Measurements from ENCODE around the gene GAS7.
"Not testable (repeated sequence)": the region's sequence is repeated elsewhere in the genome, so short reads cannot be mapped to it uniquely, and the experiment has no call there.

Gene GAS7

DNA sequence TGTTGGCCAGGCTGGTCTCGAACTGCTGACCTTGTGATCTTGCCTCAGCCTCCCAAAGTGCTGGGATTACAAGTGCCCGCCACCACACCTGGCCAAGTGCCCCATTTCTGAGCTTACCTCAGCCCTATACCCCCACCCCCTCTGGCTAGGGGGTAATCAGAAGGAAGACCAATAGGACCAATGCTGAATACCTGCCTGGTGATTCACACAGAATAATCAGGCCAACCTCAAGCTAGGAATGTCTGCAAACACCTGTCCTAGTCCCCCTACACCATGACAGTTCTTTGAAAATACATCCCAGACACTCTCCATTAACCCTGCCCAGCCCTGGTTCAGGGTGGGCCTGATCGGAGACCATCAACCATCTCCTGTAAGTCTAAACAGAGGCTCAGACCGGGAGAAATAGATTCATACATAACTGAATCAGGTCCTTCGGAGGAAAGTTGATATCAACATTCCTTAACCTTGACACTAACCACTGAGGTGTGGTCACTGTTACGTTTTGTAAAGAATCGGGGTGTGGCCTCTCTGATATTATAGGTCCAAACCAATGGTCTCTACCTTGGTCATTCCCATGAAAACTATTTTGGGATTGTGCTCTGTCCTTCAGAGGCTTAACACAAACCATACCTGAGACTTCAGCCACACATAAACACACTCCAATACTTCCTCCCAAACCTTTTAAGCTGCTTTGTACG lies 130.8 kb downstream of the GAS7 start:
- DNase-seq = no peak

DNA sequence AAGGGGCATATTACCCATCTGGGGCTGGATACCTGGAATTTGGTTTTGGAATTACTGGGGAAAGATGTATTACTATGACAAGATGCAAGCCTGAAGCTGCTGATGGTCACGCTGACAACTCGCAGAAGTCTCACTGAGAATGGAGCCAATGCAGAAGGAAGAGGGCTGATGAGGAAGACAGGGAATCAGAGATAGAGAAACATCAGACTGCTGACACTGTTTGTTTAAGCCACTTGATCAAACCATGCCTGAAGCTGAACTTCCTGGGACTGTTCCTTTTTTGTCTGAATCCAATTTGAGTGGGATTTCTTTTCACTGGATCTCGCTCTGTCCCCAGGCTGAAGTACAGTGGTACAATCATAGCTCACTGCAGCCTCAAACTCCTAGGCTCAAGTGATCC lies 133.9 kb downstream of the GAS7 start:
- DNase-seq = no peak

DNA sequence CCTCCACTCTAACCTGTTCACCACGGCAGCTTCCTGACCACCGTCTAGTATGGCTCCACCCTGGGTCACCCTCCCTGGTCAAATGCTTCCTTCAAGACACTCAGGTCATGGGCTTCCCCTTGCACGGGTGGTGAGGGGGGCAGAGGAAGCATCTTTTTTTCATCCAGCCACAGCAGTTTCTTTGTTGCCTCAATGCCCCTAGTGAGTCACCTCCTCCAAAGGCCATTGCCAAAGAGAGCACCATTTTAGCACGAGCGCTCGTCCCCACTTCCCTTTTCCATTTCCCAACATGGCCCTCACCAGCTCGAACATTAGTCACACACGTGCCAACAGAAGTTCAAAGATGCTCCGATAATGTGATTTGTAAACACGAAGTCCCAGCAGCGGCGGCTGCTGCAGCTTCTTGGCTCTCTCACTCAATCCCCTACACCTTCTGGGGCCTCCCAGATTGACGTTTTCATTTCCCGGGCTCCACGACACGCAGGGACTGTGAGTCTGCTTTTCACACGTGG lies 134.6 kb downstream of the GAS7 start:
- DNase-seq = no peak

DNA sequence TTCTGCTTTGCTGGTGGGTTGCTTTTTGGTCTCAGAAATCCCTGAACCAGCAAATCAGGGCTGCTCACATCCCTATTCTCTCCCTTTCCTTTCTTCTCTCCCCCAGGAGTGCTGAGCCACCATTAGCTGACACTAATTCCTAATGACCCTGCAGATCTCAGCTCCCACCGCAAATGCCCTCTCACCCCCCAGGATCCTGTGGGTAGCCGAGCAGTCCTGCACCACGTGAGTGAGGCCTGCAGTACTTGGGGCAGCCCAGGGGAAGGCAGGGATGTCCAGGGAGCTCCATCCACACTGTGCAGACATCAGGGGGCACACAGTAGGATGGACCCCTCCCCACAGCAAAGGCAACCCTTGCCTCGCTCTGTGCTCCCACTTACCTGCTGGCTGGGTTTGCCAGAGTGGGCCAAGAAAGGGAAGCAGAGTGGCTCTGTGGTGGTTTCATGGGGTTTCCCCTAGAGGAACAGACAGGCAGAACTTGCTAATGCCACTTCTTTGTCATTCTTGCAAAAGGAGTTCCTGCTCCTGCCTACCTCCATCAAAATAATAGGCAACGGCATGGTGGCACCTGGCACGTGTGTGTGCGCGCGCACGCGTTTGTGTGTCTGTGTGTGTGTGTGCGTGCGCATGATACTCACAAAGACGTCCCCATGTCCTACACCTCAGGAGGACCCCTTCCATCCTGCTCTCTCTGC lies 135.6 kb downstream of the GAS7 start:
- DNase-seq = no peak

DNA sequence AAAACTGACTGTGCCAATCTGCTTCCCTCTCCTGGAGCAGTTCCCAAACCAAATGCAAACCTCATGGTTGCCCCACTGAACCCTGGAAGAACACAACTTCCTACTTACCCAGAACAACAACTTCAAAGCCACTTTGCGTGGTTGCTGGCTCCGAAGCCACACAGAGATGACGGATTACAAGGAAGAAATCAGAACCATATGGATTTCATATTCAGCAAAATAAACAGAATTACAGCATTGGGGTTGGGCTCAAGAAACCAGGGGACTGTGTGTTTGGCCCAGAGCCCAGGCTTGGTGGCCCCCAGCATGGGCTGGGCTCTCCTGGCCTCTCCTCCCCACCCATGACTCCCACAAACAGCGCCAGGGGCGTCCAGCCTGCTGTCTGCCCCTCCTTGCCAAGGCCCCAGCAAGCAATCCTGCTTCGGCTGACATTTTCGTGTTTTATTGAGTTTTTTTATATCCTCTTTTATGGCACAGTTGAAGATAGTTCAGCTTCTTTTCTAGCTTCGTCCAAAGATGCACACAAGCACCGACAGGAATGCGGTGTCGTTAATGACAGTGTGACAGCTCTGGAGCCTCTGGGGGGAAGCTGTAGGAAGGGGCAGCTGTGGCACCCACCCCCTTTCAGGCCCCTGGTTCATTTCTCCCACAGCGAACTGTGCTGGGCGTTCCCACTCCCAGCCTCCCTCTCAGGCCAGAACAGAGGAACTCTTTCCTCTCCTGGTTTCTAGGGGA lies 137.1 kb downstream of the GAS7 start:
- no peak for DNase-seq

DNA sequence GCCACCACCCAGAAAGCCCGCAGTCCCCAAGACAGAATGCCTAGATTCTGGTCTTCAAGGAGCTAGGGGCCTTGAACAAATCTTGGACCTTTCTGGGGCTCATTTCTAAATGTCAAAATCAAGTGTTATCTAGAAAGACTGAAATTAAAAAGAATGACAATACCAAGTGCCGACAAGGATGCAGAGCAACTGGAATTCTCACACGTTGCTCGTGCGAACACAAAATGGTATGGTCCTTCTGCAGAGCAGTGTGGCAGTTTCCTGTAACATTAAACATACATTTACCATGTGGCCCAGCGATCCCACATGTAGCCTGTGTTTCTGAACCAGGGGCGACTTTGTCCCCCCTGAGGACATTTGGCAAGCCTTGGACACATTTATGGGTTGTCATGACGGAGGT lies 137.9 kb downstream of the GAS7 start:
- DNase-seq = no peak

DNA sequence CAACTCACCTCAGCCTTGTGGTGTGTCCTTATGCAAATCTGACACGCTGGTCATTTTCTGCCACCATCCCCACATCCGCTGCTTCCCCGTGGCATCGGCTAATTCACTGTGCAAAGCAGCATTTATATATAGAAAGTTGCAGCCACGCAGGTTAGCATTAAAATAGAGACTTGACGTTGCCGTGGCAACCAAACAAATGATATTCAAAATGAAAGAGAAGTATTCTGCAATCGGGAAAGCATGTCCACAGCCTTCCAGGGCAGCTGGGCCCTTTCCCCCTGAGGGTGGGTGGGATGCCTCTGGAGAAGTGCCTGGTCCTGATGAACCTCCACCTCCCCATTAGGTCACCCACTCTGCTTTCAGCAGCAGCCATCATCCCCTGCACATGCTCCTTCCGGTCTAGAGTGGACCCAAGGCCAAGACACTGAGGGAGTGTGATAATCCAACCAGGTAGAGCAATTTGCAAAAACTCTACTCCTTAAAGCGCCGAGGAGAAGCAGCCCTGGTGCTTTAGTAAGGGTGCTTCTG lies 138.7 kb downstream of the GAS7 start:
- no peak for DNase-seq

DNA sequence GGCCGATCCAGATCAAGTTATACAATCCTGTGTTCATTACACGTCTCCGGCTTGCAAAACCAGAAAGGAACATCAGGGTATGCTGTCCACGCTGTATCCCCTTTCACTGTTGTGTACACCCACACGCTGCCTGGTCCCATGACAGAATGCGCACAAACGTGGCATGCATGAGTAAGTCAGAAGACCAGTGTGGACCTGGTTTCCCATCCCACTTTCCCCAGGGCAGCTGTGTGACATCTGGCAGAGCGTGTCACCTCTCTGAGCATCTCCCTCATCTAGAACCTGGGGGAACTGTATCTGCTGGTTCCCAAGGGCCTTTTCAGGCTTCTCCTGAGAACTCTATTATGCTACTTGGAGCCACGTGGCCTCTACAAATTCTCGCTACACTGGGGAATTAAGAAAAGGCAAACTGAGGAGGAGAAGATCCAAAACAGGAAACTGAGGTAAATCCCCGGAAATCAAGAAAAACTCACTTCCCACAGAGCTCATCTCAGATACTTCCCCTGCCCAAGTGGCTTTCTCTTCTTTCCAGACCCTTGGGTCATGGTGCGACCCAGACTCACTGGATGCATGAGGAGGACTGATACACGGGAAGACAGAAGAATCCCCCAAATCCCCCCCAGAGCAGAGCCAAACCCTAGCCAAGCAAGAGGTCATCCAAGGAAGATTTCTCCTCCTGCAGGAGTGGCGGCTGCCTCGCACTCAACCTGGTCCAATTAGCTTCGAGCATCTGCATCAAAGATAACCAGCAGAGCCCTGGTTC lies 139.3 kb downstream of the GAS7 start:
- no peak for DNase-seq

DNA sequence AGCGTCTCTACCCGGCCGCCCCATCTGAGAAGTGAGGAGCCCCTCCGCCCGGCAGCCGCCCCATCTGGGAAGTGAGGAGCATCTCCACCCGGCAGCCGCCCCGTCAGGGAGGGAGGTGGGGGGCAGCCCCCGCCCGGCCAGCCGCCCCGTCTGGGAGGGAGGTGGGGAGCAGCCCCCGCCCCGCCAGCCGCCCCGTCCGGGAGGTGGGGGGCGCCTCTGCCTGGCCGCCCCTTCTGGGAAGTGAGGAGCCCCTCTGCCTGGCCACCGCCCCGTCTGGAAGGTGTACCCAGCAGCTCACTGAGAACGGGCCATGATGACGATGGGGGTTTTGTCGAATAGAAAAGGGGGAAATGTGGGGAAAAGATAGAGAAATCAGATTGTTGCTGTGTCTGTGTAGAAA lies 140.9 kb downstream of the GAS7 start:
- DNase-seq = not testable (repeated sequence)

DNA sequence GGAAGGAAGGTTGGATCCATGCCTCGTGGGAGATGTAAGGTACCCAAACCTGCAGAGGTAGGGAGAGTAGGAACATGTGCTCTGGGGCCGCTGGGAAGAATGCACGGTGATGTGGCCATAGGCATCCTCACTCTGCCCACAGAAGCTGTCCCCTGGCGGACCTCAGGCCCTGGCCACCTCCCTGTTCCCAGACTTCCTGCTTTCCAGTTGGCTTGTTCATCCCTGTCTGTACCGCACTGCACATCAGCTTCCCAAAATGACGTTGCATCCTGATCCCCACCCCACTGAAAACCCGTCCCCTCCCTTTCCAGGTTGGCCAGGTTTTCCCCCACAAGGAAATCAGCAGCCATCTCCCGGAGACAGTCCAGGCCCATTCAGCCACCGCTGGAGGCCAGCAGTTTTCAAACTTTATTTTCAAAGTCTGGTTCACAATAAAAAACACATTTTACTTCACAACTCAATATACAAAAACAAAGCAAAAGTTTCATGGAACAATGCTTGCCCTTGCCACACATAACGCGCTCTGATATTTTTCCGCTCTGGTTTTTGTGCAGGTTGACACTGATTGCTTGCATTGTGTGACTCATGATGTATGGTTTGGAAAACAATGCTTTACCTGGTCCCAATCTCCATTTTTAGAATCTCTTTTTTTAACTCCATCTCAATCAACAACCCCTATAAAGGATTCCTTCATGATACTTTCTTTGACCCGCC lies 143.0 kb downstream of the GAS7 start:
- DNase-seq = no peak

DNA sequence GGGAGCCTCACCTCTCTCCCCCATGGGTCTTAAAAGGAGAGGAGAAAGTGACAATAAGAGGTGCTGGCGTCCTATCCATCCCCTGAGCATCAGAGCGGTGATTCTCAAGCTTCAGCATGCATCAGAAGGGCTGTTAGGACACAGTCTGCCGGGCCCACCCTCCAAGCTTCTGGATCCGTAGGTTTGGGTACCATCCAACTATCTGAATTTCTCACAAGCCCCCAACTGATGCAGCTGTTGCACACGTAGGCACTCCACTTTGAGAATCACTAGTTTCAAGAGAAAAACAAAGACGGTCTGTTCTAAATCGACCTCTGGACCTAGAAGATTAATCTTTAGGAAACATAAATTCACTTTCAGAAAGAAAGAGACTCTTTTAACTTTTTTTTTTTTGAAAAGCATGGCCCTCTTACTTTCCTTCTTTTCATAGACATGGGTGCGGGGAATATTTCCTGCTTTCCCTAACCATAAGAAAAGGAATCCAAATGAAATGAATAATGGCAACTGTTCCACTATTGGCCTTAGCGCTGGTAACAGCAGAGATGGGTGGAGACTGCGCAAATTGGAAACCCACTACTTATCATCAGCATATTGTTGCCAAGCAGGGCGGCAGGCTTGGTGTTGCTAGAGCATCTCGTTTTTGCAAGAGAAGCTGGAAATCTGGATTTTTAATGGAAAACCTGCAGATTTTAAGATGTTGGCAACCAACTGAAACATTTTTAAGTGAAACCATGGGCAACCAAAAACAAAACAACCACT lies 144.4 kb downstream of the GAS7 start:
- no peak for DNase-seq

DNA sequence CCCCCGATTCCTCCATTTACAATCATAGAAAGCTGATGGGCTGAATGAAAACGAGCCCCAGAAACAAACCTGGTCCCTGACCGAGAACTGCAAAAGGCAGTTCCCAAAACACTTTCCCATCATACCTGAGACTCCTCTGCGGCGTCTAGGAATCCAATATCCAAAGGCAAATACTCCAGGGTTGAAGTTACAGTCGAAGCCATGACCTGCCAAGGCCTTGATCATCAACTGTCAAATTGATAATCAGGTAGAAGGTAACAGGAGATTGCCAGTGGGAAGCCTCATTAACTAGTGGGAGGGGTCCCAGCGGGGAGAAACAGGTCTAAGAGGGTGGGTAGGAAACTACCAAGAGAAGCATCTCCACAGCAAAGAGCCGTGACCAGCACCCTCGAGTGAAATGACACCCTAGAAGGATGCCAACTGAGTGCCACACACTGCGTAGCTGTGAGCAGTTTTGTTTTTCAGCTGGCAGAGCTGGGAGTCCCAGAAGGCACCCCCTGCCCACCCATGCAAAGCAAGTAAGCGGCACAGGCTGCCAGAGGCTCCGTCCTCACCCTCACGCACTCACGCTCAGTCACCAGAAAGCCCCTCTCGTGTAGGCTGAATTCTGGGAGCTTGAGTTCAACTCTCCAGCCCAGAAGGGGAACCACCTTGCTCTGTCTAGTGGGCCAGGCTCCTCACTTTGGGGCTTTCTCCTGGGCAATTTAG lies 146.1 kb downstream of the GAS7 start:
- no peak for DNase-seq

DNA sequence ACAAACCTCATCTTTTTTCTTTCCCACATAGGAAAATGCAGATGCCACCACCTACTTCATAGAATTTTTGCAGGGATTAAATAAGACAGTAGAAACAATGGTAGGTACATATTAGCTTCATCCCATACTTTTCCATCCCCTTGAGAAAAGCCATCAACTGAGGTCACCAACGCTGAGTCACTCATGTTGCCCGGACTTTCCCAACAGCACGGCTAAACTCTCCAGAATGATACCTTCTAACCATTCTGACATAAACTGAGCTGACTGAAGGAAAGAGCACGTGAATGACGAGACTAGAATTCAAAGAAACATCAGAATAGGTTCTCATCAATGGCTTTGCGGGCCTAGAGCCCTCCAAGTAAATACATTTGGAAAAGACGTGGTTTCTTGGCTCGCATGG lies 147.3 kb downstream of the GAS7 start:
- no peak for DNase-seq

DNA sequence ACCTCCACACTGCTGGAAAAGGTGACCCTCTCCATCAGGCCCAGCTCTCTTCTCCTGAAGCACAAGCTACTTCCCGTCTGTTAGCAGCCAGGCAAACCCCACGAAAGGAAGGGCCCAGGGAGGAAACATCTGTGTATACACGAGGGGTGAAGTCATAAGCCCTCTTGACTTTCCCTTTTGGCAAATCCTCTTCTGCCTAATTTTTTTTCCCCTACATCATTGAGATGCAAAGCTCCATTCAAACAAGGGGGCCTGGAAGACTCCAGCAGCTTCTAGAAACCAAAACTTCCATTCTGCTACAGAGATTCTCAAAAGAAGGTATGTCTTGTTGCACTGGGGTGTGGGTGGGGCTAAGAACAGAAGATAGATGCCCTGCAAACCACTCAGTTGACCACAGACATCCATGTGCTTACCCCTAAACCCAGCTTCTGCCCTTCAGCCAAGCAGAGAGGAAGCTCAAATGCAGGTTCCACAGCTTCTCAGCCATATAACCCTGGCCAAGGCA lies 147.8 kb downstream of the GAS7 start:
- peak in 1 of 2 donors; percentile 25 for DNase-seq

DNA sequence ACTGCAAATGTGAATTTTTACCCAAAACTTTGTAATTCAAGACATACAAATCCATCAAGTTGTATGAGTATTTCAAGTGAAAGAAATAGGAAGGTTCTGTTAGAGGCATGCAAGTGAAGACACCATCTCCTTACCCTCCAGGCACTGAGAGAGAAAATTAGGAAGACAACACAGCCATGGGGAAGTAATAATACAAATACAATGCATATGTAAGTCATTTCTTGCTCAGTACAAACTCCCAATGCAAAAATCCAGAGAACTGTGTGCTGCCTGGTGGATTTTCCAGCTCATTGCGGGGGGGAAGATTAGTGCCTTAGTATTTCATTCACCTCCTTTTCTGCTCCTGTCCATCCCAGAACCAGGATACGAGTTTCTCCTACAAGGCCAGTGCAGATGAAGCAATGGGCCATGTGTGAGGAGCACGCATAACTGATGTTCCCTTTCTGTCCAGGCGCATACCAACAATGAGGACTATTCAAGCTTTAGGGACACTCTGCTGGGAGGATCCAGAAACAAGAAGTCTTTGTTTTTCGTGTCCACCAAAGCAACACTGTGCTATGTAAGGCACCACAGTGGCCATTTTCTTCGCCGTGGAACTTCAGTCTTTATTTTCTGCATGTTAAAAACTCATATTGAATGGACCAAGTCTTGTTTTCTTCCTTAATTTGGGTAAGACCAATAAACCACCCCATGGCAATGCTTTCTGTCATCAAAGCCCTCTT lies 149.6 kb downstream of the GAS7 start:
- peak; percentile 76 to 95 for DNase-seq

DNA sequence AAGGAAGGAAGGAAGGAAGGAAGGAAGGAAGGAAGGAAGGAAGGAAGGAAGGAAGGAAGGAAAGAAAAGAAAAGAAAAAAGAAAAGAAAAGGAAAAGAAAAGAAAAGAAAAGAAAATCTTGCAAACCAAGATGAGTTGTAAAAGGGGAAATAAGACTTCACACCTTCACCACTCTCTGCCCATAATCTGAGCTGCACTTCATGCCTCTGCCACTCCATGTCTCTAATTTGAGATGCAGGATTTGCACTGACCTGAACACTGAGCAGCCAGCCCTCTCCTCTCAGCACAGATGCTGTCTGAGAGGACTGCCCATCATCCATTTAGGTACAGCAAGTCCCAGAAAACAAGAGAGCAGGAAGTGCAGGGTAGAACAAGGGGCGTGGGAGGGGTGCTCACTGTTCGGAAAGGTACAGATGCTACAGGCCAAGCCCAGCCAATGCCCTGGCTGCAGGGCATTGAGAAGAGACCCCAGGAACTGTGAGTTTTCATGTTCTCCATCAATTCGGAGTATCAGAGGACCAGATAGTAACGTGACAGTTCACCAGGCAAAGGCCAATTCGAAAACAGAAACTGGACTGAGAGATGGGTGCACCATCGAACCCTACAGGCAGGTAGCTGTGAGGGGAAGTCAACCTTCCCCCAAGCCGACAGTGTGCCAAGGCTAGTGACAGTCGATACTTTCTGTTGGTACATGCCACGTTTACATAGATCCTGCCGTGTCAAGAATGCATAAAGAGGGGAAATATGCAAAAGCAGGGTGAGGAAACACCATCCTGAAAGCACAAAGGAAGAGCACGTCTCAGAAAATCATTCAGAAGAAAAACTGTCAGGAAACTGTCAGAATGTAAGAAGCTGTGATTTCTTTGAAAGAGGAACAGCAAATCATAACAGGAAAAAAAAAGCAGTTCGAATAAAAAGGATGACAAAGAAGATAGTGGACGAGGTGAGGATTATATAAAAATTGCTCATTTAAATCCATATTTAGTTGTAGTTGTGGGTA lies 151.3 kb downstream of the GAS7 start:
- no peak for DNase-seq

DNA sequence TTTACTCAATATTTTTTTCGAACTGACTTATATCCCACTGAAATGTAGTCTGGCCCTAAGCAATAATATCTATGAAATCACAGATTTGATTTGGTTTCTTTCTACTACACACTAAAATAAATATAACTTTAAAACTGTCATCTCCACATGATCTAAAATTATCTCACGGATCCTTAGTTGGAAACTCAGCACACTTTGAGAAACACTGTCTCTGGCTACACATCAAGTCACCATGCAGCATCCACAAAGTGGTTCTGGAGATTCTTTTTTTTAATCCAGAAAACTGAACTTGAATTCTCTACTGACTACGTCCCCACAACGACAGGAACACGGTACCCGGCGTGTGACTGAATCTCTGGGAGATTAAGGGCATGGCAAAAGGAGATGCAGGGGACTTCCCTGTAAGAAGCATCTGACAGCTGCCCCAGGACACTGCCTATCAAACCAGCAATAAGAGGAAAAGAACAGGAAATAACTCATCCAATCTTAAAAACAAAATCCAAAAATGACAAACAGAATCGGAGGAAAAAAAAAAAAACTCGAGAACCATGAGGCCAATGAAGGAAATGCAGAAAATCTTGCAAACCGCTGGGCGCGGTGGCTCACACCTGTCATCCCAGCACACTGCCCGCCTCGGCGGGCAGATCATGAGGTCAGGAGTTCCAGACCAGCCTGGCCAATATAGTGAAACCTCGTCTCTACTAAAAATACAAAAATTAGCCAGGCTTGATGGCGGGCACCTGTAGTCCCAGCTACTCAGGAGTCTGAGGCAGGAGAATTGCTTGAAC lies 152.3 kb downstream of the GAS7 start:
- DNase-seq = no peak
